SK-N-SH (cell line): Measurements from ENCODE around the gene TMED3. TPM values are rescaled to one million over a fixed set of nuclear protein-coding genes. Genes with fewer than 3 reads are reported as not detected.
A peak's percentile ranks its signal among the peaks of the same experiment; 100 is the strongest.

Source experiments
- CTCF ChIA-PET: fragments of 300-600, 350-600 bp; formaldehyde crosslinking; extraction: SDS; loops from one replicate; lab custom pipeline; 2021; lab: Yijun Ruan, JAX
- POLR2A ChIA-PET: fragments of 350-600 bp; sonication (Branson Sonifier 250); formaldehyde crosslinking; extraction: SDS; loops from one replicate; lab custom pipeline; 2020; ENCODE audit warnings: antibody characterized with exemption, inconsistent platforms; lab: Yijun Ruan, JAX
- DNase-seq: peaks from one replicate; pipeline ENCODE4 v3.0.0; 2012
- H2AFZ ChIP-seq: fragments of 200-600 bp; sonication (generic); 2 replicates; pipeline ENCODE4 v1.8.1; 2016; ENCODE audit warnings: antibody characterized with exemption, mild to moderate bottlenecking, low read depth
- H3F3A ChIP-seq: fragments of 200-600 bp; sonication (generic); replicated peaks from 2 replicates; pipeline ENCODE3; 2016; ENCODE audit warnings: antibody characterized with exemption, mild to moderate bottlenecking; ENCODE audit not compliant: insufficient read depth
- H3K27ac ChIP-seq, 2 experiments: fragments of 200-500 bp in 1 of 2; fragments of 200-600 bp in 1 of 2; sonication (Bioruptor generic) in 1 of 2; sonication (generic), shearing (Covaris generic) in 1 of 2; 2 replicates each; pipeline versions ENCODE4 v1.5.1 to v1.6.1; 2014 to 2016; ENCODE audit warnings: low read depth in 2 of 2, inconsistent platforms in 1 of 2, low read length in 1 of 2, mild to moderate bottlenecking in 1 of 2, mixed read lengths in 1 of 2
- H3K27me3 ChIP-seq: fragments of 200-600 bp; sonication (generic), shearing (Covaris generic); 2 replicates; pipeline ENCODE4 v1.6.1; 2016; ENCODE audit warnings: mixed run types; ENCODE audit not compliant: insufficient read depth
- H3K36me3 ChIP-seq, 2 experiments: fragments of 200-500 bp in 1 of 2; fragments of 200-600 bp in 1 of 2; sonication (Bioruptor generic) in 1 of 2; sonication (generic) in 1 of 2; replicated peaks in 1 of 2; 2 replicates each; pipeline versions ENCODE3 to v1.5.1; 2014 to 2016; ENCODE audit warnings: low read length in 1 of 2, mild to moderate bottlenecking in 1 of 2; ENCODE audit not compliant: insufficient read depth in 2 of 2, control insufficient read depth in 1 of 2
- H3K4me1 ChIP-seq, 2 experiments: fragments of 200-500 bp in 1 of 2; fragments of 200-600 bp in 1 of 2; sonication (Bioruptor generic) in 1 of 2; sonication (generic), shearing (Covaris generic) in 1 of 2; 2 replicates each; pipeline versions ENCODE4 v1.5.1 to v1.6.1; 2014 to 2016; ENCODE audit warnings: low read depth in 1 of 2, low read length in 1 of 2, mixed run types in 1 of 2; ENCODE audit not compliant: insufficient read depth in 2 of 2, control insufficient read depth in 1 of 2
- H3K4me2 ChIP-seq: fragments of 200-600 bp; sonication (generic), shearing (Covaris generic); 2 replicates; pipeline ENCODE4 v1.6.1; 2017; ENCODE audit warnings: mixed run types
- H3K4me3 ChIP-seq, 2 experiments: fragments of 200-500 bp in 1 of 2; fragments of 200-600 bp in 1 of 2; sonication (Bioruptor generic) in 1 of 2; sonication (generic), shearing (Covaris generic) in 1 of 2; 2 replicates each; pipeline versions ENCODE4 v1.5.1 to v1.8.1; 2014 to 2016; ENCODE audit warnings: low read depth in 2 of 2, inconsistent platforms in 1 of 2, low read length in 1 of 2, mild to moderate bottlenecking in 1 of 2, mixed read lengths in 1 of 2, moderate library complexity in 1 of 2
- H3K79me2 ChIP-seq: fragments of 200-600 bp; sonication (generic); 2 replicates; pipeline ENCODE4 v1.8.1; 2017; ENCODE audit warnings: mild to moderate bottlenecking; ENCODE audit not compliant: insufficient read depth
- H3K9ac ChIP-seq: fragments of 200-600 bp; sonication (generic); 2 replicates; pipeline ENCODE4 v1.6.1; 2017; ENCODE audit warnings: mixed run types
- H3K9me2 ChIP-seq: fragments of 200-600 bp; sonication (generic); 2 replicates; pipeline ENCODE4 v1.6.1; 2017; ENCODE audit warnings: mixed run types
- H3K9me3 ChIP-seq: fragments of 200-600 bp; sonication (generic); 2 replicates; pipeline ENCODE4 v1.6.1; 2017; ENCODE audit warnings: mixed run types, mild to moderate bottlenecking, moderate library complexity
- H4K20me1 ChIP-seq: fragments of 200-600 bp; sonication (generic); 2 replicates; pipeline ENCODE4 v1.6.1; 2017; ENCODE audit warnings: mild to moderate bottlenecking, mixed run types; ENCODE audit not compliant: insufficient read depth
- CTCF ChIP-seq: fragments of 200-600 bp; sonication (generic); IDR thresholded peaks from 2 replicates; pipeline ENCODE4 v1.6.1; 2017; ENCODE audit warnings: antibody characterized with exemption, mild to moderate bottlenecking, moderate library complexity
- MAX ChIP-seq: IDR thresholded peaks from 2 replicates; pipeline ENCODE4 v1.4.0; 2012; ENCODE audit warnings: low read depth
- NRF1 ChIP-seq: IDR thresholded peaks from 2 replicates; pipeline ENCODE4 v1.6.1; 2012; ENCODE audit warnings: low read depth, mild to moderate bottlenecking, low read length
- RAD21 ChIP-seq: IDR thresholded peaks from 2 replicates; pipeline ENCODE4 v1.6.1; 2012; ENCODE audit warnings: mild to moderate bottlenecking, low read length
- REST ChIP-seq: IDR thresholded peaks from 2 replicates; pipeline ENCODE4 v1.6.1; 2012; ENCODE audit warnings: mild to moderate bottlenecking, low read depth, low read length, moderate library complexity
- SIN3A ChIP-seq: IDR thresholded peaks from 2 replicates; pipeline ENCODE4 v1.6.1; 2012; ENCODE audit warnings: low read depth, mild to moderate bottlenecking, low read length, moderate library complexity, borderline replicate concordance
- SMC3 ChIP-seq: IDR thresholded peaks from 2 replicates; pipeline ENCODE4 v1.6.1; 2012; ENCODE audit warnings: low read depth, low read length, improper control_type of control experiment
- USF1 ChIP-seq: IDR thresholded peaks from 2 replicates; pipeline ENCODE4 v1.4.0; 2012; ENCODE audit warnings: low read depth, borderline replicate concordance
- USF2 ChIP-seq: fragments of 150-350 bp; IDR thresholded peaks from 2 replicates; pipeline ENCODE4 v1.6.1; 2017; ENCODE audit warnings: antibody characterized with exemption, low read length, low read depth, borderline replicate concordance
- YY1 ChIP-seq: IDR thresholded peaks from 2 replicates; pipeline ENCODE4 v1.4.0; 2012; ENCODE audit warnings: low read depth, mild to moderate bottlenecking
- WGBS: methylation state at CpG from one replicate; pipeline ENCODE4 v1.1.6; 2017; ENCODE audit warnings: low lambda C conversion rate; 5-methylcytosine and 5-hydroxymethylcytosine counted together
- polyA plus RNA-seq, 3 experiments: library from polyadenylated mRNA; depleted of rRNA; stranded (reverse); fragments of >200 nt; gene quantifications; 2 replicates each; pipeline ENCODE4 v1.2.3, GENCODE V29; 2012

TMED3 gene
- polyA plus RNA-seq, 1 of the 3 experiments (the other 2 are of a cell fraction): 128 TPM

GRCh38 chr15:79283252-79284048 is 27.5 kb upstream of the TMED3 start:
- H3K4me2 ChIP-seq: 0 out of 2 replicates have a peak overlapping the region, but pooled peaks have one; percentile 31
- ChIA-PET POLR2A (no interaction called here), CTCF (interaction anchor here (0.7 to 1.5 kb wide), 3 partner anchors 27 to 98 kb away, joined by 3 to 6 read pairs (median 5); partner anchors contain the start of gene TMED3)
- H3K4me1 ChIP-seq: peaks cover 0 to 10% of the 10 kb centered on the region in 2 experiments; a peak in 1 of 4 replicates
- H3K9me3 ChIP-seq: no peaks in the 10 kb centered on the region
- H3K79me2 ChIP-seq: no peaks in the 10 kb centered on the region
- H3K9ac ChIP-seq: no peak overlapping the region
- 15% methylated on average over 33 of the region's 46 CpGs for WGBS
- peaks cover 18% of the 10 kb centered on the region; the same call in 1 of the 2 replicates for H3K27me3 ChIP-seq
- H2AFZ ChIP-seq: no peak overlapping the region
- no peak overlapping the region for H3K27ac ChIP-seq
- no peaks in the 10 kb centered on the region for H3F3A ChIP-seq
- H3K4me3 ChIP-seq: peak overlapping the region in 1 of 2 experiments; percentile 28; a peak in 1 of 4 replicates
- 0 out of 2 replicates have a peak, but pooled peaks cover 4% of the 10 kb centered on the region for H4K20me1 ChIP-seq
- TF ChIP-seq NRF1 (no peak), REST (peak; percentile 99)
- DNase-seq: peak; percentile 69
- H3K36me3 ChIP-seq: no peaks in the 10 kb centered on the region
- H3K9me2 ChIP-seq: no peaks in the 10 kb centered on the region

GRCh38 chr15:79290642-79291275 is 20.2 kb upstream of the TMED3 start:
- H3K27ac ChIP-seq: no peak overlapping the region
- H2AFZ ChIP-seq: no peak overlapping the region
- no peak overlapping the region for H3K9ac ChIP-seq
- no peaks in the 10 kb centered on the region for H3K27me3 ChIP-seq
- H3K9me3 ChIP-seq: no peaks in the 10 kb centered on the region
- H3K36me3 ChIP-seq: no peaks in the 10 kb centered on the region
- DNase-seq: no peak
- H3K79me2 ChIP-seq: no peaks in the 10 kb centered on the region
- H3F3A ChIP-seq: no peaks in the 10 kb centered on the region
- no peak overlapping the region for H3K4me3 ChIP-seq
- no peaks in the 10 kb centered on the region for H4K20me1 ChIP-seq
- H3K4me2 ChIP-seq: no peak overlapping the region
- H3K9me2 ChIP-seq: no peaks in the 10 kb centered on the region
- ChIA-PET POLR2A (no interaction called here), CTCF (no interaction called here)
- WGBS: 43% methylated on average over 6 of the region's 6 CpGs
- H3K4me1 ChIP-seq: no peaks in the 10 kb centered on the region
- no peak for TF ChIP-seq YY1
- TF ChIP-seq USF1: no peak
- TF ChIP-seq USF2: no peak
- TF ChIP-seq REST: no peak
- no peak for TF ChIP-seq RAD21
- no peak for TF ChIP-seq SIN3A
- TF ChIP-seq MAX: no peak
- TF ChIP-seq NRF1: no peak
- no peak for TF ChIP-seq SMC3
- TF ChIP-seq CTCF: no peak
